ENCODE data around the gene ZDHHC23.
A peak's percentile ranks its signal among the peaks of the same experiment; 100 is the strongest.

The ZDHHC23 gene

DNA sequence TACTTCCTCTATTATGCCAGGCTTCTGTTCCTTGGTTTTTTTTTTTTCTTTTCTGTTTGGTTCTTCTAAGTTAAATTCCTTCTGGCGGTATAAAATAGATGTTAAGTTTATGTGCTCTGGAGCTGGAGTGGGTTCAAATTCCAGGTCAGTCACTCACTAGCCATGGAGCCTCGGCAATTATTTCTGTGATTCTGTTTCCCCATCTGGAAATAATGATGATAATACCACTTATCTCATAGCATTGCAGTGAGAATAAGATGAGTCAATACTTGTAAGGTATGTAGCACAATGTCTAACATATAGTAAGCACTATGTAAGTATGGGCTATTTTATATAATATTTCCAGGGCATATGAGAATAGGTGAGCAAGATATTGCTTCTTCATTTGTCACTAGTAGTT, 33.2 kb upstream of the ZDHHC23 start:
- TF ChIP-seq, protein P1, sequence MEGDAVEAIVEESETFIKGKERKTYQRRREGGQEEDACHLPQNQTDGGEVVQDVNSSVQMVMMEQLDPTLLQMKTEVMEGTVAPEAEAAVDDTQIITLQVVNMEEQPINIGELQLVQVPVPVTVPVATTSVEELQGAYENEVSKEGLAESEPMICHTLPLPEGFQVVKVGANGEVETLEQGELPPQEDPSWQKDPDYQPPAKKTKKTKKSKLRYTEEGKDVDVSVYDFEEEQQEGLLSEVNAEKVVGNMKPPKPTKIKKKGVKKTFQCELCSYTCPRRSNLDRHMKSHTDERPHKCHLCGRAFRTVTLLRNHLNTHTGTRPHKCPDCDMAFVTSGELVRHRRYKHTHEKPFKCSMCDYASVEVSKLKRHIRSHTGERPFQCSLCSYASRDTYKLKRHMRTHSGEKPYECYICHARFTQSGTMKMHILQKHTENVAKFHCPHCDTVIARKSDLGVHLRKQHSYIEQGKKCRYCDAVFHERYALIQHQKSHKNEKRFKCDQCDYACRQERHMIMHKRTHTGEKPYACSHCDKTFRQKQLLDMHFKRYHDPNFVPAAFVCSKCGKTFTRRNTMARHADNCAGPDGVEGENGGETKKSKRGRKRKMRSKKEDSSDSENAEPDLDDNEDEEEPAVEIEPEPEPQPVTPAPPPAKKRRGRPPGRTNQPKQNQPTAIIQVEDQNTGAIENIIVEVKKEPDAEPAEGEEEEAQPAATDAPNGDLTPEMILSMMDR (IDR thresholded peaks at IDR 0.05; ENCODE audit: low read depth, low read length, missing control alignments) = no peak
- no peak overlapping the region for H3K4me3 ChIP-seq (ENCODE audit: low read depth, low read length)
- DNase-seq (ENCODE audit: low read depth) = no peak

DNA sequence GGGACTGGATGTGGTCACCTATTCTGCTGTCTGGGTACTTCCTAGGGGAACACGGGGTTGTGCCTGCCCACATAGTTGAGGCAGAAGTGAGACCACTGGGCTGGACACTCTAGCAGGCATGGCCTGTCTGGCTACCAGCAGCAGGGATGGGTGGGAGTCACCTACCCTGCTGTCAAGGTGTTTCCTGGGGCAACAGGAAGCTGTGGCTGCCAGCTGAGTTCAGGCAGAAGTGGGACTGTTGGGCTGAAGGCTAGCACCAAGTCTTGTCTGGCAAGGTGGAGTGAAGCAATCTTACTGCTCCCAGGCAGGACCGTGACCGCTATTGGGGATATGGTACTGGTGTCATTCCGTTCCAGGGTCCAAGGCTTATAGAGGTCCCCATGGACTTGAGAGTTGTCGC, 20.3 kb upstream of the ZDHHC23 start:
- no peak overlapping the region for H3K4me3 ChIP-seq (ENCODE audit: low read depth, low read length)
- TF ChIP-seq, protein P1 (IDR thresholded peaks at IDR 0.05; ENCODE audit: low read depth, low read length, missing control alignments) = no peak
- DNase-seq (ENCODE audit: low read depth) = no peak

DNA sequence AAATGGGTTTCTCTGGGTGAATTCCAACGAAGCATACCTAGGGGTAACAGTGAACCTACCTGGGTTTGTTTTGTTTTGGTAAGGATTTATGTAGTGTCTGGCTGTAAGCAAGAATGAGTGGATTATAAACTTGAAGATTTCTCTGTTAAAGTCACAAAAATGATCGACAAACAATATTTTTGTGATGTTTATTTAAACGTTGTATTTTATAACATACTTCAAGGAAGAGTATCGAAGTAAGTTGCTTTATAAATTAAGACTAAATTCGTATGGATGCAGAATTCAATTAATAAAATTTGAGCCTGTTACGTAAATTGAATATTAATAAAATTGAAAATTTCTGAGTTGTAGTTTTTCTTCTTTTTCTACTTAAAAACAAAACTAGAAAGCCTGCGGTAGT, 982 bp upstream of the ZDHHC23 start:
- peak overlapping the region; percentile 73; the same call in 1 of the 2 replicates for H3K4me3 ChIP-seq (ENCODE audit: low read depth, low read length)
- DNase-seq (ENCODE audit: low read depth) = no peak
- TF ChIP-seq, protein P1 (IDR thresholded peaks at IDR 0.05; ENCODE audit: low read depth, low read length, missing control alignments) = no peak

DNA sequence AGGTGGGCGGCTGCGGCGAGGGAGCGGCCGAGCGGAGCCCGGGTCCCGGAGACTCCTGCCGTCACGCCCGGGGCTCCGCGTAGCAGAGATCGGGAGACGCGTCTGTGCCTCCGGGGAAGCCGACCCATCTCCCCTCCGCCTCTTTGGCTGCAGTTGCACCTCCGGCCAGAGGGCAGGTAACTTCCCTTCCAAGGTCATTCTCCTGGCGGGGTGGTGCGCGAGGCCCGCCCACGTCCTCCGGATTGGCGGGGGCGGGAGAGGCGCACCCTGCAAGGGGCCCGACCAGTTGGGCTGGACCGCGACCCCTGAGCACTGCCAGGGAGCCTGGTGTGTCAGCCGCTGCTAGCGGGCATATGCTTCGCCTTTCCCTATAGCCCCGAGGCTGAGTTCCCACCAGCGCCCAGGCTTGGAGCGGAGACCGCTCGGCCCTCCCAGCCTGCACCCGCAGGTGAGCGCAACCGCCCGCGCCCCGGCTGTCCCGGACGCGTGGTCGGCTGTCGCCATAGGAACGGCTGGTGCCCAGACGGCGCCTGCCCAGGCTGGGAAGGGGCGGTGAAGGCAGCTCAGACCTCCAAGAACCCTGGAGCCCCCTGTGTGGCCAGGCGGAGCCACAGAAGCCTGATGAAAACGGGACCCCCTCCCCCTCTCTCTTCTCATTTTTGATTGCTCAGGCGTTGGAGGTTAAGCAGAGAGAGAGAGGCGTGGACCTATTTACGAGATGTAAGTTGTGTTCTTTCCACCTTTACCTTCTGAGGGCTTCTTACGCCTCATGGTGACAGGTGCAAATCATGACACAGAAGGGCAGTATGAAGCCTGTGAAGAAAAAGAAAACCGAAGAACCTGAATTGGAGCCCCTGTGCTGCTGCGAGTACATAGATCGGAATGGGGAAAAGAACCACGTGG, 453 bp downstream of the ZDHHC23 start:
- TF ChIP-seq, protein P1 (IDR thresholded peaks at IDR 0.05; ENCODE audit: low read depth, low read length, missing control alignments) = peak; percentile 35
- DNase-seq (ENCODE audit: low read depth) = no peak
- H3K4me3 ChIP-seq (ENCODE audit: low read depth, low read length) = peak overlapping the region; percentile 73

DNA sequence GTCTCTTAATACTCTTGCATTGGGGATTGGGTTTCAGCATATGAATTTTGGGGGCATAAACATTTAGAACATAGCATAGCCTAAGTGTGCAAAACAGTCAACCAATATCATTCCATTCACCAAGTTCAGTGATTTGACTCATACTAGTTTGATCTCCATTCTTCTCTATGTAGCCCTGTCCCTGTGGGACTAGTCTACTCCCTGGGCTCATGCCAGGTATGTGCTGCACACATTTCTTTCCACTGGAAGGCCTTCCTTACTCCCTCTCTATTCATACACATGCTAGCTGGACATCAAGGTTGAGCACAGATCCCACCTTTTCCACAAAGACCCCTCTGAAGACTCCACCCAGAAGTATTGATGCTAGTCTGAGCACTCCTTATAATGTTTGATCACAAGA, 5.1 kb downstream of the ZDHHC23 start:
- no peak for DNase-seq (ENCODE audit: low read depth)
- TF ChIP-seq, protein P1 (IDR thresholded peaks at IDR 0.05; ENCODE audit: low read depth, low read length, missing control alignments) = no peak
- no peak overlapping the region for H3K4me3 ChIP-seq (ENCODE audit: low read depth, low read length)

DNA sequence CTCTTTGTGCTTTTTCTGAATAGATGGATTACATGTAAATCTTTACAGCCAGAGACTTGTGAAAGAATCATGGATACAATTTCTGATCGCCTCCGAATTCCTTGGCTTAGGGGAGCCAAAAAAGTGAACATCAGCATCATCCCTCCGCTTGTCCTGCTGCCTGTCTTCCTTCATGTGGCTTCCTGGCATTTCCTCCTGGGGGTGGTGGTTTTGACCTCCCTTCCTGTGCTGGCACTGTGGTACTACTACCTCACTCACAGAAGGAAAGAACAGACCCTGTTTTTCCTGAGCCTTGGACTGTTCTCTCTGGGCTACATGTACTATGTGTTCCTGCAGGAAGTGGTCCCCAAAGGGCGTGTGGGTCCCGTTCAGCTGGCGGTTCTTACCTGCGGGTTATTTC, 5.9 kb downstream of the ZDHHC23 start:
- TF ChIP-seq, protein P1 (IDR thresholded peaks at IDR 0.05; ENCODE audit: low read depth, low read length, missing control alignments) = no peak
- DNase-seq (ENCODE audit: low read depth) = no peak
- no peak overlapping the region for H3K4me3 ChIP-seq (ENCODE audit: low read depth, low read length)
